ENCODE results near the gene LECT2. TPM values are rescaled to one million over a fixed set of nuclear protein-coding genes. Genes with fewer than 3 reads are reported as not detected.

The LECT2 gene
- polyA plus RNA-seq (2012; ENCODE audit: low read depth, missing spikeins): not detected

- FAIRE-seq (no peak), DNase-seq (ENCODE audit: insufficient read length, low spot score) (no peak)
- TF ChIP-seq TAF1 (IDR thresholded peaks at IDR 0.05; ENCODE audit: low read depth, low read length) (no peak), SPI1 (IDR thresholded peaks at IDR 0.05; ENCODE audit: low read depth, low read length) (no peak), POLR2AphosphoS5 (IDR thresholded peaks at IDR 0.05; ENCODE audit: low read depth, low read length) (no peak), POU2F2 (IDR thresholded peaks at IDR 0.05; ENCODE audit: low read depth, low read length) (no peak), PAX5 (IDR thresholded peaks at IDR 0.05; ENCODE audit: insufficient read depth, low read length, severe bottlenecking) (no peak), POLR2A (IDR thresholded peaks at IDR 0.05; ENCODE audit: low read depth, low read length) (no peak)
Observed at GRCh38 chr5:135954899-135955298, at the start of gene LECT2. TSS of gene LECT2 (minus strand) at chr5:135954983. CDS start at chr5:135954833, 150 bp downstream.

- TF ChIP-seq PAX5 (IDR thresholded peaks at IDR 0.05; ENCODE audit: insufficient read depth, low read length, severe bottlenecking): no peak
- no peak for TF ChIP-seq POLR2A (IDR thresholded peaks at IDR 0.05; ENCODE audit: low read depth, low read length)
- FAIRE-seq: no peak
- DNase-seq (ENCODE audit: insufficient read length, low spot score): no peak
Observed at GRCh38 chr5:136004436-136004835, 49.7 kb upstream of the LECT2 start.

GRCh38 chr5:136001466-136001981 lies 46.7 kb upstream of the LECT2 start:
- FAIRE-seq (no peak), DNase-seq (ENCODE audit: insufficient read length, low spot score) (no peak)
- TF ChIP-seq POLR2AphosphoS5 (IDR thresholded peaks at IDR 0.05; ENCODE audit: low read depth, low read length) (no peak), SPI1 (IDR thresholded peaks at IDR 0.05; ENCODE audit: low read depth, low read length) (no peak), POLR2A (IDR thresholded peaks at IDR 0.05; ENCODE audit: low read depth, low read length) (no peak), TAF1 (IDR thresholded peaks at IDR 0.05; ENCODE audit: low read depth, low read length) (no peak), POU2F2 (IDR thresholded peaks at IDR 0.05; ENCODE audit: low read depth, low read length) (no peak), PAX5 (IDR thresholded peaks at IDR 0.05; ENCODE audit: insufficient read depth, low read length, severe bottlenecking) (no peak)

DNA sequence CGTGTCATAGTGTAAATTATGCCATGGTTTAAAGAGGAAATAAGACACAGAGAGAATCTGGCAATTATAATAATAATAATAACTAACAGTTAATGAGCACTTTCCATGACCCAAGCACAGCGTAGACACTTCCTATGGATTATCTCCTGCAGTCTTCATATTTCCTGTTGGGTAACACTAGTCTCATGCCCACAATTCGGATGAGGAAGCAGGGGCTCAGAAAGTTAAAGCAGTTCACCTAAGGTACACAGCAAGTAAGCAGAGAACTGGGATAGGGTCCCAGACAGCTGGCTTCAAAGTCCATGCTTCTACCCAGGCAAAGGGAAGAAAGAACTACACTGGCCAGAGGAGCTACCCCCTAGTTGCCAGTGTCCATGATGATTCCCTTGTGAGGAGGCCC lies 46.1 kb upstream of the LECT2 start:
- no peak for FAIRE-seq
- no peak for TF ChIP-seq PAX5 (IDR thresholded peaks at IDR 0.05; ENCODE audit: insufficient read depth, low read length, severe bottlenecking)
- TF ChIP-seq POU2F2 (IDR thresholded peaks at IDR 0.05; ENCODE audit: low read depth, low read length): no peak
- TF ChIP-seq POLR2A (IDR thresholded peaks at IDR 0.05; ENCODE audit: low read depth, low read length): no peak
- no peak for TF ChIP-seq TAF1 (IDR thresholded peaks at IDR 0.05; ENCODE audit: low read depth, low read length)
- no peak for TF ChIP-seq POLR2AphosphoS5 (IDR thresholded peaks at IDR 0.05; ENCODE audit: low read depth, low read length)
- no peak for TF ChIP-seq SPI1 (IDR thresholded peaks at IDR 0.05; ENCODE audit: low read depth, low read length)
- DNase-seq (ENCODE audit: insufficient read length, low spot score): no peak

- no peak for TF ChIP-seq TAF1 (IDR thresholded peaks at IDR 0.05; ENCODE audit: low read depth, low read length)
- no peak for TF ChIP-seq POLR2AphosphoS5 (IDR thresholded peaks at IDR 0.05; ENCODE audit: low read depth, low read length)
- TF ChIP-seq SPI1 (IDR thresholded peaks at IDR 0.05; ENCODE audit: low read depth, low read length): no peak
- no peak for TF ChIP-seq POU2F2 (IDR thresholded peaks at IDR 0.05; ENCODE audit: low read depth, low read length)
- no peak for TF ChIP-seq PAX5 (IDR thresholded peaks at IDR 0.05; ENCODE audit: insufficient read depth, low read length, severe bottlenecking)
- TF ChIP-seq POLR2A (IDR thresholded peaks at IDR 0.05; ENCODE audit: low read depth, low read length): no peak
- DNase-seq (ENCODE audit: insufficient read length, low spot score): no peak
- no peak for FAIRE-seq
Observed at GRCh38 chr5:136000147-136000546, 45.4 kb upstream of the LECT2 start.

- FAIRE-seq: no peak
- no peak for DNase-seq (ENCODE audit: insufficient read length, low spot score)
- TF ChIP-seq TAF1 (IDR thresholded peaks at IDR 0.05; ENCODE audit: low read depth, low read length): no peak
- TF ChIP-seq POU2F2 (IDR thresholded peaks at IDR 0.05; ENCODE audit: low read depth, low read length): no peak
- no peak for TF ChIP-seq PAX5 (IDR thresholded peaks at IDR 0.05; ENCODE audit: insufficient read depth, low read length, severe bottlenecking)
- TF ChIP-seq POLR2AphosphoS5 (IDR thresholded peaks at IDR 0.05; ENCODE audit: low read depth, low read length): no peak
- no peak for TF ChIP-seq SPI1 (IDR thresholded peaks at IDR 0.05; ENCODE audit: low read depth, low read length)
- no peak for TF ChIP-seq POLR2A (IDR thresholded peaks at IDR 0.05; ENCODE audit: low read depth, low read length)
Observed at GRCh38 chr5:135999406-136000139, 44.8 kb upstream of the LECT2 start.

DNA sequence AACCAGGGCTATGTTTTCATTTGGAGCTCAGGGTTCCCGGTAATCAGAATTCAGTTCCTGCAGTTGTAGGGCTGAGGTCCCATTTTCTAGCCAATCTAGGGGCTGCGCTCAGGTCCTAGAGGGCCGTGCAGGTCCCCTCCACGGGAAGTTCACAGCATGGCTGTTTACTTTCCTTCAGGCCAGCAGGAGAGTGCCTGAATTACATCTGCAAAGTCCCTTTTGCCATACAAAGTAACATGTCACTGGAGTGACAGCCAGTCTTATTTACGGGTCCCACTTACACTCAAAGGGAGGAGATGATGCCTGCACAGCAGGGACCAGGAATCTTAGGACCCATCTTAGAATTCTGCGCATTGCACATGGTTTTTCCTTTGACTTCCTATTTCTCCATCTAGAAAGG lies 44.1 kb upstream of the LECT2 start:
- DNase-seq (ENCODE audit: insufficient read length, low spot score) (no peak), FAIRE-seq (no peak)
- TF ChIP-seq POLR2A (IDR thresholded peaks at IDR 0.05; ENCODE audit: low read depth, low read length) (no peak), SPI1 (IDR thresholded peaks at IDR 0.05; ENCODE audit: low read depth, low read length) (no peak), POLR2AphosphoS5 (IDR thresholded peaks at IDR 0.05; ENCODE audit: low read depth, low read length) (no peak), TAF1 (IDR thresholded peaks at IDR 0.05; ENCODE audit: low read depth, low read length) (no peak), PAX5 (IDR thresholded peaks at IDR 0.05; ENCODE audit: insufficient read depth, low read length, severe bottlenecking) (no peak), POU2F2 (IDR thresholded peaks at IDR 0.05; ENCODE audit: low read depth, low read length) (no peak)

- TF ChIP-seq SPI1 (IDR thresholded peaks at IDR 0.05; ENCODE audit: low read depth, low read length) (no peak), TAF1 (IDR thresholded peaks at IDR 0.05; ENCODE audit: low read depth, low read length) (no peak), POLR2A (IDR thresholded peaks at IDR 0.05; ENCODE audit: low read depth, low read length) (no peak), POU2F2 (IDR thresholded peaks at IDR 0.05; ENCODE audit: low read depth, low read length) (no peak), POLR2AphosphoS5 (IDR thresholded peaks at IDR 0.05; ENCODE audit: low read depth, low read length) (no peak), PAX5 (IDR thresholded peaks at IDR 0.05; ENCODE audit: insufficient read depth, low read length, severe bottlenecking) (no peak)
- no peak for DNase-seq (ENCODE audit: insufficient read length, low spot score)
- no peak for FAIRE-seq
Observed at GRCh38 chr5:135997673-135998335, 43.0 kb upstream of the LECT2 start.

DNA sequence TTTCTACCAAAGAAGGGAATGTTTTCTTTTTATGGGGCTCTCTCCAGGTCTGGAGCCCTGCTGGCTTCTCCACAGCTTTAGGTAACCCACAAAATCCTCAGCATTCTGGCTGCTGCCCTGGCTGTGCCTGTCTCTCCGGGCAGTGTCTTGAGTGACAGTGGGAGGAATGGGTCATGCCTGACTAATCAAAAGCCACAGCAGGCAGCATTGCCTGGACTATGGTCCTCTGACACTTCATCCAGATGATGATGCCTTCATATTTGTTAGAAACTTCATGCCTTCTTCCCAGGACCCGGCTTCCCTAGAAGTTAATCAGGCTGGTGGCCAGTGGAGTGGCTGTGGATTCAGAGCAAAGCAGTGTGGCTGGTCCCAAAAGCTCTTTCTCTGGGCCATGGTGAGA lies 41.8 kb upstream of the LECT2 start:
- FAIRE-seq: no peak
- no peak for DNase-seq (ENCODE audit: insufficient read length, low spot score)

More for the DNA sequence above, 41.8 kb upstream of the LECT2 start:
- TF ChIP-seq SPI1 (IDR thresholded peaks at IDR 0.05; ENCODE audit: low read depth, low read length) (no peak), PAX5 (IDR thresholded peaks at IDR 0.05; ENCODE audit: insufficient read depth, low read length, severe bottlenecking) (no peak), TAF1 (IDR thresholded peaks at IDR 0.05; ENCODE audit: low read depth, low read length) (no peak), POLR2A (IDR thresholded peaks at IDR 0.05; ENCODE audit: low read depth, low read length) (no peak), POU2F2 (IDR thresholded peaks at IDR 0.05; ENCODE audit: low read depth, low read length) (no peak), POLR2AphosphoS5 (IDR thresholded peaks at IDR 0.05; ENCODE audit: low read depth, low read length) (no peak)

All from GM12891 (cell line).